Stomach (tissue), 4 donors: ENCODE data around the gene PTOV1.

Experiments
- EP300 ChIP-seq: sonication (generic); formaldehyde crosslinking; IDR thresholded peaks from one replicate; pipeline ENCODE4 v1.6.1; 2017; ENCODE audit warnings: antibody characterized with exemption
- POLR2A ChIP-seq, 4 donors: fragments of 450-650 bp; IDR thresholded peaks; one replicate each; pipeline ENCODE4 v1.6.1; 2016; ENCODE audit warnings: antibody characterized with exemption in 4 of 4, control low read depth in 2 of 4, mild to moderate bottlenecking in 1 of 4, moderate library complexity in 1 of 4
- POLR2AphosphoS5 ChIP-seq, 3 donors: sonication (generic); formaldehyde crosslinking; IDR thresholded peaks; one replicate each; pipeline ENCODE4 v1.6.1; 2016; ENCODE audit warnings: antibody characterized with exemption in 3 of 3
- TF ChIP-seq, protein P1 (sequence below), 7 experiments: fragments of 450-650 bp in 4 of 7; fragments of 200-600 bp in 3 of 7; sonication (generic) in 3 of 7; IDR thresholded peaks; one replicate each; pipeline ENCODE4 v1.5.1; 2016 to 2019; ENCODE audit warnings: antibody characterized with exemption in 7 of 7, control low read depth in 2 of 7, mild to moderate bottlenecking in 1 of 7

DNA sequence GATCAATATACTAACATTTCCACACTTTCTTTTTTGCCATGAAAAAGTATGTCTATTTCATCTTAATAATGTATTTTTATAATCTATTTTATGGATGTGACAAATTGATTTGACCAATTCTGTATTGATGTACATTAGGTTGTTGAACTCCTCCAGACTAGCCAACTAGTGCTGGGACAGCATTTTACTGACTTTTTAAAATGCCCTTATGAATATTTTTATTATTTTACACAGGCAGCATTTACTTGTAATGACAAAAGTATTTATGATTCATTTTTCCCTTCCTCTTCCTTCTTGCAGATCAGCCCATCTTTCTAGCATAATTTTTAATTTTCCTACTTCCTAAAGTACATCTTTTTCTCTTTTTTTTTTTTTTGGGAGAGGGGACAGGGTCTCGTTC is 36.9 kb upstream of the PTOV1 start:
- TF ChIP-seq, protein P1, sequence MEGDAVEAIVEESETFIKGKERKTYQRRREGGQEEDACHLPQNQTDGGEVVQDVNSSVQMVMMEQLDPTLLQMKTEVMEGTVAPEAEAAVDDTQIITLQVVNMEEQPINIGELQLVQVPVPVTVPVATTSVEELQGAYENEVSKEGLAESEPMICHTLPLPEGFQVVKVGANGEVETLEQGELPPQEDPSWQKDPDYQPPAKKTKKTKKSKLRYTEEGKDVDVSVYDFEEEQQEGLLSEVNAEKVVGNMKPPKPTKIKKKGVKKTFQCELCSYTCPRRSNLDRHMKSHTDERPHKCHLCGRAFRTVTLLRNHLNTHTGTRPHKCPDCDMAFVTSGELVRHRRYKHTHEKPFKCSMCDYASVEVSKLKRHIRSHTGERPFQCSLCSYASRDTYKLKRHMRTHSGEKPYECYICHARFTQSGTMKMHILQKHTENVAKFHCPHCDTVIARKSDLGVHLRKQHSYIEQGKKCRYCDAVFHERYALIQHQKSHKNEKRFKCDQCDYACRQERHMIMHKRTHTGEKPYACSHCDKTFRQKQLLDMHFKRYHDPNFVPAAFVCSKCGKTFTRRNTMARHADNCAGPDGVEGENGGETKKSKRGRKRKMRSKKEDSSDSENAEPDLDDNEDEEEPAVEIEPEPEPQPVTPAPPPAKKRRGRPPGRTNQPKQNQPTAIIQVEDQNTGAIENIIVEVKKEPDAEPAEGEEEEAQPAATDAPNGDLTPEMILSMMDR (IDR thresholded peaks at IDR 0.05): no peak
- no peak for TF ChIP-seq POLR2A (IDR thresholded peaks at IDR 0.05)
- no peak for TF ChIP-seq EP300
- TF ChIP-seq POLR2AphosphoS5 (IDR thresholded peaks at IDR 0.05): no peak
